ENCODE data around the gene NCAM1.

GRCh38 chr11:113262594-113262993 is 301.4 kb downstream of the NCAM1 start:
- TF ChIP-seq, protein P1, sequence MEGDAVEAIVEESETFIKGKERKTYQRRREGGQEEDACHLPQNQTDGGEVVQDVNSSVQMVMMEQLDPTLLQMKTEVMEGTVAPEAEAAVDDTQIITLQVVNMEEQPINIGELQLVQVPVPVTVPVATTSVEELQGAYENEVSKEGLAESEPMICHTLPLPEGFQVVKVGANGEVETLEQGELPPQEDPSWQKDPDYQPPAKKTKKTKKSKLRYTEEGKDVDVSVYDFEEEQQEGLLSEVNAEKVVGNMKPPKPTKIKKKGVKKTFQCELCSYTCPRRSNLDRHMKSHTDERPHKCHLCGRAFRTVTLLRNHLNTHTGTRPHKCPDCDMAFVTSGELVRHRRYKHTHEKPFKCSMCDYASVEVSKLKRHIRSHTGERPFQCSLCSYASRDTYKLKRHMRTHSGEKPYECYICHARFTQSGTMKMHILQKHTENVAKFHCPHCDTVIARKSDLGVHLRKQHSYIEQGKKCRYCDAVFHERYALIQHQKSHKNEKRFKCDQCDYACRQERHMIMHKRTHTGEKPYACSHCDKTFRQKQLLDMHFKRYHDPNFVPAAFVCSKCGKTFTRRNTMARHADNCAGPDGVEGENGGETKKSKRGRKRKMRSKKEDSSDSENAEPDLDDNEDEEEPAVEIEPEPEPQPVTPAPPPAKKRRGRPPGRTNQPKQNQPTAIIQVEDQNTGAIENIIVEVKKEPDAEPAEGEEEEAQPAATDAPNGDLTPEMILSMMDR (optimal IDR thresholded peaks at IDR 0.05 in 1 of 3, IDR thresholded peaks at IDR 0.05 in 1 of 3, conservative IDR thresholded peaks at IDR 0.05 in 1 of 3; ENCODE audit: extremely low read depth in 1 of 3, insufficient read depth in 2 of 3, low read length in 3 of 3) = no peak
- no peak for TF ChIP-seq EZH2 (IDR thresholded peaks at IDR 0.05; ENCODE audit: low read length)
